GM10248 (cell line): ENCODE data around the gene MYCT1.
"Not testable (repeated sequence)": the region's sequence is repeated elsewhere in the genome, so short reads cannot be mapped to it uniquely, and the experiment has no call there.

ENCODE experiments used
- CTCF ChIA-PET: fragments of 300-600 bp; sonication (Branson Sonifier 250); formaldehyde crosslinking; extraction: SDS; loops from one replicate; lab custom pipeline; 2021; ENCODE audit warnings: antibody characterized with exemption; lab: Yijun Ruan, JAX
- POLR2A ChIA-PET: fragments of 350-650 bp; sonication (Branson Sonifier 250); formaldehyde crosslinking; extraction: SDS; loops from one replicate; lab custom pipeline; 2020; ENCODE audit warnings: antibody characterized with exemption; lab: Yijun Ruan, JAX
- DNase-seq: peaks from one replicate; pipeline ENCODE4 v3.0.0; 2012; ENCODE audit errors: extremely low spot score
- CTCF ChIP-seq: IDR thresholded peaks from 2 replicates; pipeline ENCODE4 v1.5.1; 2012; ENCODE audit warnings: mild to moderate bottlenecking, low read depth; ENCODE audit errors: extremely low read depth, missing control alignments, control extremely low read depth

The MYCT1 gene

GRCh38 chr6:152673236-152673635 is 24.5 kb upstream of the MYCT1 start:
- no peak for DNase-seq
- ChIA-PET POLR2A (no interaction called here), CTCF (interaction anchor here (1.6 kb wide), 1 partner anchor 13 kb away, joined by 3 read pairs; no protein-coding TSS in a partner anchor)
- TF ChIP-seq CTCF, result no peak

GRCh38 chr6:152680151-152680550 is 17.5 kb upstream of the MYCT1 start:
- CTCF ChIA-PET, result no interaction called here
- no peak for DNase-seq

GRCh38 chr6:152680879-152681517 is 16.7 kb upstream of the MYCT1 start:
- CTCF ChIA-PET, result interaction anchor here (1.1 kb wide), 1 partner anchor 20 kb away, joined by 3 read pairs; no protein-coding TSS in a partner anchor
- POLR2A ChIA-PET, result no interaction called here
- TF ChIP-seq CTCF, result no peak
- DNase-seq, result no peak

More at GRCh38 chr6:152680151-152680550, 17.5 kb upstream of the MYCT1 start:
- POLR2A ChIA-PET, result no interaction called here
- TF ChIP-seq CTCF, result no peak

GRCh38 chr6:152682141-152682540 is 15.6 kb upstream of the MYCT1 start:
- POLR2A ChIA-PET, result no interaction called here
- CTCF ChIA-PET, result interaction anchor here (0.9 to 1.1 kb wide), 2 partner anchors 11 to 19 kb away, joined by 3 read pairs; no protein-coding TSS in a partner anchor
- no peak for DNase-seq
- no peak for TF ChIP-seq CTCF

GRCh38 chr6:152682935-152683334 is 14.8 kb upstream of the MYCT1 start:
- POLR2A ChIA-PET, CTCF ChIA-PET, DNase-seq: not testable (repeated sequence)

- POLR2A ChIA-PET, result no interaction called here
- no peak for DNase-seq
- TF ChIP-seq CTCF, result no peak
- CTCF ChIA-PET, result interaction anchor here (0.9 to 1.2 kb wide), 3 partner anchors 10 to 15 kb away, joined by 3 to 5 read pairs (median 3); no protein-coding TSS in a partner anchor
Observed at GRCh38 chr6:152685819-152686218, 11.9 kb upstream of the MYCT1 start.

GRCh38 chr6:152695372-152696045 is 2.2 kb upstream of the MYCT1 start:
- ChIA-PET CTCF (interaction anchor here (0.7 to 1.2 kb wide), 3 partner anchors 9 to 126 kb away, joined by 3 read pairs; no protein-coding TSS in a partner anchor), POLR2A (no interaction called here)
- DNase-seq, result no peak
- no peak for TF ChIP-seq CTCF
